ENCODE measurements around the gene GABRE. TPM values are rescaled to one million over a fixed set of nuclear protein-coding genes. Genes with fewer than 3 reads are reported as not detected.

GABRE gene
- total and polyA plus RNA-seq, 2 of the 13 experiments (the other 11 are each of a cell fraction or from before 2014, with no cell fraction given): 12.2 to 66.2 TPM

DNA sequence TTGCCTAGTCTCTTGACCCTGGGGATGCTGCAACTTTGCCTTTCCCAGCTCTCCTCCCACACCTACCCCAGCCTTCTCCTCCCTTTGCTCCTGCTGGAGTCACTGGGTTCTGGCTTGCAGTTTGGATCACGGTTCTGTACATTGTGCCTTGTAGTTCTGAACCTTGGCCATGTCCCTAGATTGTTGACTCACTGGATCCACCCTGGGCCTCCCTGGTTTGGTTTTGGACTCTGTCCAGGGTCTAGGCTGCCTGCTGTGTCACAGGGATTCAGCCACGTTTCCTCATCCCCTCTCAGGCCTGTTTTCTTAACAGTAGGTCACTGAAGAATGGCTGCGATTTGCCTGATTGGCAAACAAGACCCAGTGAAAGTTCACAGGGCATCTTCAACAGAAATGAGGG, 11.5 kb upstream of the GABRE start:
- Histone ChIP-seq H2AFZ (ENCODE audit: low read length) (no peak overlapping the region), H3K27ac (ENCODE audit: extremely low read length, insufficient read depth, low read length) (peak overlapping the region; percentile 80), H4K20me1 (ENCODE audit: insufficient read depth, low read length) (no peaks in the 10 kb centered on the region), H3K36me3 (replicated peaks in 1 of 2; ENCODE audit: control insufficient read depth in 1 of 2, insufficient read depth in 2 of 2, low read length in 2 of 2) (no peaks in the 10 kb centered on the region), H3K4me2 (ENCODE audit: low read depth, low read length) (peak overlapping the region; percentile 73), H3K9me3 (ENCODE audit: low read length) (no peaks in the 10 kb centered on the region), H3K27me3 (ENCODE audit: control insufficient read depth in 1 of 2, insufficient read depth in 2 of 2, low read length in 2 of 2) (no peaks in the 10 kb centered on the region), H3K4me1 (ENCODE audit: insufficient read depth, low read length) (peaks cover 73% of the 10 kb centered on the region), H3K4me3 (replicated peaks in 1 of 3; ENCODE audit: insufficient read depth in 1 of 3, low read depth in 2 of 3, low read length in 3 of 3) (no peak overlapping the region; a peak in 2 of 6 replicates), H3K9ac (ENCODE audit: insufficient read depth, low read depth, low read length) (peak overlapping the region; percentile 43), H3K79me2 (ENCODE audit: insufficient read depth, low read length) (no peaks in the 10 kb centered on the region)
- ChIA-PET CTCF (ENCODE audit: low intra/inter-chr PET ratio, low total read pairs) (no interaction called here), POLR2A (interaction anchor here (1.0 to 6.3 kb wide), 2 partner anchors 8 to 13 kb away, joined by 5 to 91 read pairs; partner anchors contain the start of gene GABRE)
- in situ Hi-C loops (cut with HindIII; ENCODE audit: extremely low pct_ligation_motif_present, low pct_unique_long_range_greater_than_20kb): no loop called here
- FAIRE-seq: peak; percentile 99
- BruUV-seq (replicated peaks): no TSS peak
- peak; percentile 81 for DNase-seq (ENCODE audit: low spot score)
- peak; percentile 91 for ATAC-seq
- intact Hi-C loops (cut with micrococcal nuclease; ENCODE audit: unreplicated experiment): no loop called here
- WGBS (ENCODE audit: low lambda C conversion rate): 0% methylated on average over 3 of the region's 3 CpGs
- TF ChIP-seq THYN1 (CRISPR knock-in tag; IDR thresholded peaks at IDR 0.05; ENCODE audit: borderline replicate concordance, low read depth) (no peak), TEAD3 (CRISPR knock-in tag; optimal IDR thresholded peaks at IDR 0.05; ENCODE audit: borderline replicate concordance) (peak; percentile 51), ZNF543 (CRISPR knock-in tag; IDR thresholded peaks at IDR 0.05) (no peak), ZNF510 (CRISPR knock-in tag; IDR thresholded peaks at IDR 0.05; ENCODE audit: low read depth) (no peak), SMYD3 (CRISPR knock-in tag; IDR thresholded peaks at IDR 0.05) (no peak), ZMYM4 (CRISPR knock-in tag; IDR thresholded peaks at IDR 0.05) (peak; percentile 51), SRSF4 (IDR thresholded peaks at IDR 0.05; ENCODE audit: low read depth, low read length, poor library complexity, severe bottlenecking) (no peak), ZNF33A (CRISPR knock-in tag; IDR thresholded peaks at IDR 0.05; ENCODE audit: borderline replicate concordance) (no peak), ZNF7 (CRISPR knock-in tag; IDR thresholded peaks at IDR 0.05) (no peak), FOXK1 (CRISPR knock-in tag; IDR thresholded peaks at IDR 0.05; ENCODE audit: borderline replicate concordance, low read depth) (no peak), ZNF761 (CRISPR knock-in tag; conservative IDR thresholded peaks at IDR 0.05) (no peak), SP140L (CRISPR knock-in tag; IDR thresholded peaks at IDR 0.05; ENCODE audit: borderline replicate concordance) (no peak), NFIC (IDR thresholded peaks at IDR 0.05; ENCODE audit: low read length) (no peak), NR2C2 (CRISPR knock-in tag; IDR thresholded peaks at IDR 0.05; ENCODE audit: borderline replicate concordance) (peak; percentile 59; the same call in 1 of the 2 replicates), ZNF709 (CRISPR knock-in tag; IDR thresholded peaks at IDR 0.05) (no peak)
- TF ChIP-seq, protein P1, sequence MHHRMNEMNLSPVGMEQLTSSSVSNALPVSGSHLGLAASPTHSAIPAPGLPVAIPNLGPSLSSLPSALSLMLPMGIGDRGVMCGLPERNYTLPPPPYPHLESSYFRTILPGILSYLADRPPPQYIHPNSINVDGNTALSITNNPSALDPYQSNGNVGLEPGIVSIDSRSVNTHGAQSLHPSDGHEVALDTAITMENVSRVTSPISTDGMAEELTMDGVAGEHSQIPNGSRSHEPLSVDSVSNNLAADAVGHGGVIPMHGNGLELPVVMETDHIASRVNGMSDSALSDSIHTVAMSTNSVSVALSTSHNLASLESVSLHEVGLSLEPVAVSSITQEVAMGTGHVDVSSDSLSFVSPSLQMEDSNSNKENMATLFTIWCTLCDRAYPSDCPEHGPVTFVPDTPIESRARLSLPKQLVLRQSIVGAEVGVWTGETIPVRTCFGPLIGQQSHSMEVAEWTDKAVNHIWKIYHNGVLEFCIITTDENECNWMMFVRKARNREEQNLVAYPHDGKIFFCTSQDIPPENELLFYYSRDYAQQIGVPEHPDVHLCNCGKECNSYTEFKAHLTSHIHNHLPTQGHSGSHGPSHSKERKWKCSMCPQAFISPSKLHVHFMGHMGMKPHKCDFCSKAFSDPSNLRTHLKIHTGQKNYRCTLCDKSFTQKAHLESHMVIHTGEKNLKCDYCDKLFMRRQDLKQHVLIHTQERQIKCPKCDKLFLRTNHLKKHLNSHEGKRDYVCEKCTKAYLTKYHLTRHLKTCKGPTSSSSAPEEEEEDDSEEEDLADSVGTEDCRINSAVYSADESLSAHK (CRISPR knock-in tag; IDR thresholded peaks at IDR 0.05; ENCODE audit: borderline replicate concordance): no peak
- TF ChIP-seq, protein P2, sequence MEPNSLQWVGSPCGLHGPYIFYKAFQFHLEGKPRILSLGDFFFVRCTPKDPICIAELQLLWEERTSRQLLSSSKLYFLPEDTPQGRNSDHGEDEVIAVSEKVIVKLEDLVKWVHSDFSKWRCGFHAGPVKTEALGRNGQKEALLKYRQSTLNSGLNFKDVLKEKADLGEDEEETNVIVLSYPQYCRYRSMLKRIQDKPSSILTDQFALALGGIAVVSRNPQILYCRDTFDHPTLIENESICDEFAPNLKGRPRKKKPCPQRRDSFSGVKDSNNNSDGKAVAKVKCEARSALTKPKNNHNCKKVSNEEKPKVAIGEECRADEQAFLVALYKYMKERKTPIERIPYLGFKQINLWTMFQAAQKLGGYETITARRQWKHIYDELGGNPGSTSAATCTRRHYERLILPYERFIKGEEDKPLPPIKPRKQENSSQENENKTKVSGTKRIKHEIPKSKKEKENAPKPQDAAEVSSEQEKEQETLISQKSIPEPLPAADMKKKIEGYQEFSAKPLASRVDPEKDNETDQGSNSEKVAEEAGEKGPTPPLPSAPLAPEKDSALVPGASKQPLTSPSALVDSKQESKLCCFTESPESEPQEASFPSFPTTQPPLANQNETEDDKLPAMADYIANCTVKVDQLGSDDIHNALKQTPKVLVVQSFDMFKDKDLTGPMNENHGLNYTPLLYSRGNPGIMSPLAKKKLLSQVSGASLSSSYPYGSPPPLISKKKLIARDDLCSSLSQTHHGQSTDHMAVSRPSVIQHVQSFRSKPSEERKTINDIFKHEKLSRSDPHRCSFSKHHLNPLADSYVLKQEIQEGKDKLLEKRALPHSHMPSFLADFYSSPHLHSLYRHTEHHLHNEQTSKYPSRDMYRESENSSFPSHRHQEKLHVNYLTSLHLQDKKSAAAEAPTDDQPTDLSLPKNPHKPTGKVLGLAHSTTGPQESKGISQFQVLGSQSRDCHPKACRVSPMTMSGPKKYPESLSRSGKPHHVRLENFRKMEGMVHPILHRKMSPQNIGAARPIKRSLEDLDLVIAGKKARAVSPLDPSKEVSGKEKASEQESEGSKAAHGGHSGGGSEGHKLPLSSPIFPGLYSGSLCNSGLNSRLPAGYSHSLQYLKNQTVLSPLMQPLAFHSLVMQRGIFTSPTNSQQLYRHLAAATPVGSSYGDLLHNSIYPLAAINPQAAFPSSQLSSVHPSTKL (CRISPR knock-in tag; IDR thresholded peaks at IDR 0.05): peak; percentile 69
- TF ChIP-seq, protein P3, sequence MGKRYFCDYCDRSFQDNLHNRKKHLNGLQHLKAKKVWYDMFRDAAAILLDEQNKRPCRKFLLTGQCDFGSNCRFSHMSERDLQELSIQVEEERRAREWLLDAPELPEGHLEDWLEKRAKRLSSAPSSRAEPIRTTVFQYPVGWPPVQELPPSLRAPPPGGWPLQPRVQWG (CRISPR knock-in tag; IDR thresholded peaks at IDR 0.05; ENCODE audit: borderline replicate concordance, low read depth): no peak
- TF ChIP-seq, protein P4, sequence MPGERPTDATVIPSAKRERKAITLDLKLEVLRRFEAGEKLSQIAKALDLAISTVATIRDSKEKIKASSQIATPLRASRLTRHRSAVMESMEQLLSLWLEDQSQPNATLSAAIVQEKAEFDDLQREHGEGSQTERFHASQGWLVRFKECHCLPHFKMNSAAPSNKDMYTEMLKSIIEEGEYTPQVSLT (CRISPR knock-in tag; IDR thresholded peaks at IDR 0.05; ENCODE audit: borderline replicate concordance, low read depth): no peak

Data from HepG2 (cell line).